Measurements from ENCODE around the gene TAF11L2.
"Not testable (repeated sequence)": the region's sequence is repeated elsewhere in the genome, so short reads cannot be mapped to it uniquely, and the experiment has no call there.

The TAF11L2 gene

GRCh38 chr5:17528369-17528768 lies 30.3 kb downstream of the TAF11L2 start, which contains the start of gene TAF11L6:
Gene TAF11L6 (plus strand): TSS chr5:17528669.
- DNase-seq = not testable (repeated sequence)
